ENCODE results near the gene CAPN5. TPM values are rescaled to one million over a fixed set of nuclear protein-coding genes. Genes with fewer than 3 reads are reported as not detected.

Gene CAPN5
- total and polyA plus RNA-seq, 10 of the 15 experiments (the other 5 are each of a cell fraction or from before 2014, with no cell fraction given) = 0.02 to 0.33 (median 0.07) TPM; not detected in 3

DNA sequence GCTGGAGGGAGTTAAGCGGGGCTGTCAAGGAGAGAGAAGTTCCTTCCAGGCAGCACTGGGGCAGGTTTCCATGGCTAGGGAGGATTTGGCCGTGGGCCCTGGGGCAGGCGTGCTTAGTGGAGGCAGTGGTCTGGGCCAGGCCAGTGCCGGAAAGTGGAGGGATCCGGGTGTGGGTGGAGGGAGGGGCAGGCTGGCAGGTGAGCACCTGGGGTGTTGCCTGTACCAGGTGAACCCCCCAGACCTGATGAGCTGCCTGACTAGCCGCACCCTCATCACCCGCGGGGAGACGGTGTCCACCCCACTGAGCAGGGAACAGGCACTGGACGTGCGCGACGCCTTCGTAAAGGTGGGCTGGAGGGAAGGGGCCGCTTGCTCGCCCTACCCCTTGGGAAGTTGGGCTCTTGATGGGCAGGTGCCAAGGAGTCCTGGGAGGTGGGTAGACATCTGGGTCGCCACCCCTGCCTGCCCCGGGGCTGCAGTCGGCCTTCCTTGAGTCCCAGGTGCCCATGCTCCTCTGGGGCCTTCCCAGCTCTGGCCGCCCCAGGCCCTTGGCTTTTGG, 93.2 kb downstream of the CAPN5 start (continued):
- TF ChIP-seq, protein P1, sequence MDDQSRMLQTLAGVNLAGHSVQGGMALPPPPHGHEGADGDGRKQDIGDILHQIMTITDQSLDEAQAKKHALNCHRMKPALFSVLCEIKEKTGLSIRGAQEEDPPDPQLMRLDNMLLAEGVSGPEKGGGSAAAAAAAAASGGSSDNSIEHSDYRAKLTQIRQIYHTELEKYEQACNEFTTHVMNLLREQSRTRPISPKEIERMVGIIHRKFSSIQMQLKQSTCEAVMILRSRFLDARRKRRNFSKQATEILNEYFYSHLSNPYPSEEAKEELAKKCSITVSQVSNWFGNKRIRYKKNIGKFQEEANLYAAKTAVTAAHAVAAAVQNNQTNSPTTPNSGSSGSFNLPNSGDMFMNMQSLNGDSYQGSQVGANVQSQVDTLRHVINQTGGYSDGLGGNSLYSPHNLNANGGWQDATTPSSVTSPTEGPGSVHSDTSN (IDR thresholded peaks at IDR 0.05; ENCODE audit: insufficient replicate concordance, low read depth, low read length) = no peak
- TF ChIP-seq BHLHE40 (IDR thresholded peaks at IDR 0.05; ENCODE audit: borderline replicate concordance in 1 of 2, low read depth in 2 of 2, low read length in 1 of 2) (no peak), PML (IDR thresholded peaks at IDR 0.05; ENCODE audit: low read length) (no peak), SIX5 (IDR thresholded peaks at IDR 0.05; ENCODE audit: low read depth, low read length, severe bottlenecking) (no peak), SREBF2 (IDR thresholded peaks at IDR 0.05; ENCODE audit: low read length) (no peak)
- TF ChIP-seq, protein P2, sequence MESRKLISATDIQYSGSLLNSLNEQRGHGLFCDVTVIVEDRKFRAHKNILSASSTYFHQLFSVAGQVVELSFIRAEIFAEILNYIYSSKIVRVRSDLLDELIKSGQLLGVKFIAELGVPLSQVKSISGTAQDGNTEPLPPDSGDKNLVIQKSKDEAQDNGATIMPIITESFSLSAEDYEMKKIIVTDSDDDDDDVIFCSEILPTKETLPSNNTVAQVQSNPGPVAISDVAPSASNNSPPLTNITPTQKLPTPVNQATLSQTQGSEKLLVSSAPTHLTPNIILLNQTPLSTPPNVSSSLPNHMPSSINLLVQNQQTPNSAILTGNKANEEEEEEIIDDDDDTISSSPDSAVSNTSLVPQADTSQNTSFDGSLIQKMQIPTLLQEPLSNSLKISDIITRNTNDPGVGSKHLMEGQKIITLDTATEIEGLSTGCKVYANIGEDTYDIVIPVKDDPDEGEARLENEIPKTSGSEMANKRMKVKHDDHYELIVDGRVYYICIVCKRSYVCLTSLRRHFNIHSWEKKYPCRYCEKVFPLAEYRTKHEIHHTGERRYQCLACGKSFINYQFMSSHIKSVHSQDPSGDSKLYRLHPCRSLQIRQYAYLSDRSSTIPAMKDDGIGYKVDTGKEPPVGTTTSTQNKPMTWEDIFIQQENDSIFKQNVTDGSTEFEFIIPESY (IDR thresholded peaks at IDR 0.05) = no peak
- TF ChIP-seq, protein P3, sequence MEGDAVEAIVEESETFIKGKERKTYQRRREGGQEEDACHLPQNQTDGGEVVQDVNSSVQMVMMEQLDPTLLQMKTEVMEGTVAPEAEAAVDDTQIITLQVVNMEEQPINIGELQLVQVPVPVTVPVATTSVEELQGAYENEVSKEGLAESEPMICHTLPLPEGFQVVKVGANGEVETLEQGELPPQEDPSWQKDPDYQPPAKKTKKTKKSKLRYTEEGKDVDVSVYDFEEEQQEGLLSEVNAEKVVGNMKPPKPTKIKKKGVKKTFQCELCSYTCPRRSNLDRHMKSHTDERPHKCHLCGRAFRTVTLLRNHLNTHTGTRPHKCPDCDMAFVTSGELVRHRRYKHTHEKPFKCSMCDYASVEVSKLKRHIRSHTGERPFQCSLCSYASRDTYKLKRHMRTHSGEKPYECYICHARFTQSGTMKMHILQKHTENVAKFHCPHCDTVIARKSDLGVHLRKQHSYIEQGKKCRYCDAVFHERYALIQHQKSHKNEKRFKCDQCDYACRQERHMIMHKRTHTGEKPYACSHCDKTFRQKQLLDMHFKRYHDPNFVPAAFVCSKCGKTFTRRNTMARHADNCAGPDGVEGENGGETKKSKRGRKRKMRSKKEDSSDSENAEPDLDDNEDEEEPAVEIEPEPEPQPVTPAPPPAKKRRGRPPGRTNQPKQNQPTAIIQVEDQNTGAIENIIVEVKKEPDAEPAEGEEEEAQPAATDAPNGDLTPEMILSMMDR (IDR thresholded peaks at IDR 0.05 in 2 of 3, conservative IDR thresholded peaks at IDR 0.05 in 1 of 3; ENCODE audit: control insufficient read depth in 2 of 3, extremely low read depth in 1 of 3, insufficient read depth in 1 of 3, low read depth in 3 of 3, low read length in 3 of 3) = no peak
- TF ChIP-seq, protein P4, sequence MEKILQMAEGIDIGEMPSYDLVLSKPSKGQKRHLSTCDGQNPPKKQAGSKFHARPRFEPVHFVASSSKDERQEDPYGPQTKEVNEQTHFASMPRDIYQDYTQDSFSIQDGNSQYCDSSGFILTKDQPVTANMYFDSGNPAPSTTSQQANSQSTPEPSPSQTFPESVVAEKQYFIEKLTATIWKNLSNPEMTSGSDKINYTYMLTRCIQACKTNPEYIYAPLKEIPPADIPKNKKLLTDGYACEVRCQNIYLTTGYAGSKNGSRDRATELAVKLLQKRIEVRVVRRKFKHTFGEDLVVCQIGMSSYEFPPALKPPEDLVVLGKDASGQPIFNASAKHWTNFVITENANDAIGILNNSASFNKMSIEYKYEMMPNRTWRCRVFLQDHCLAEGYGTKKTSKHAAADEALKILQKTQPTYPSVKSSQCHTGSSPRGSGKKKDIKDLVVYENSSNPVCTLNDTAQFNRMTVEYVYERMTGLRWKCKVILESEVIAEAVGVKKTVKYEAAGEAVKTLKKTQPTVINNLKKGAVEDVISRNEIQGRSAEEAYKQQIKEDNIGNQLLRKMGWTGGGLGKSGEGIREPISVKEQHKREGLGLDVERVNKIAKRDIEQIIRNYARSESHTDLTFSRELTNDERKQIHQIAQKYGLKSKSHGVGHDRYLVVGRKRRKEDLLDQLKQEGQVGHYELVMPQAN (conservative IDR thresholded peaks at IDR 0.05) = no peak
